Stimulated activated CD8-positive, alpha-beta memory T cell treated with anti-CD3 and anti-CD28 coated beads, Interleukin-7, amount 100 ng/mL, for 1 hour (primary cell): ENCODE measurements around the gene ARFGAP3.

Source experiments
- DNase-seq, 2 donors: peaks; one replicate each; pipeline ENCODE4 v3.0.0-alpha.2; 2020; ENCODE audit warnings: low read depth in 2 of 2

ARFGAP3 gene

DNA sequence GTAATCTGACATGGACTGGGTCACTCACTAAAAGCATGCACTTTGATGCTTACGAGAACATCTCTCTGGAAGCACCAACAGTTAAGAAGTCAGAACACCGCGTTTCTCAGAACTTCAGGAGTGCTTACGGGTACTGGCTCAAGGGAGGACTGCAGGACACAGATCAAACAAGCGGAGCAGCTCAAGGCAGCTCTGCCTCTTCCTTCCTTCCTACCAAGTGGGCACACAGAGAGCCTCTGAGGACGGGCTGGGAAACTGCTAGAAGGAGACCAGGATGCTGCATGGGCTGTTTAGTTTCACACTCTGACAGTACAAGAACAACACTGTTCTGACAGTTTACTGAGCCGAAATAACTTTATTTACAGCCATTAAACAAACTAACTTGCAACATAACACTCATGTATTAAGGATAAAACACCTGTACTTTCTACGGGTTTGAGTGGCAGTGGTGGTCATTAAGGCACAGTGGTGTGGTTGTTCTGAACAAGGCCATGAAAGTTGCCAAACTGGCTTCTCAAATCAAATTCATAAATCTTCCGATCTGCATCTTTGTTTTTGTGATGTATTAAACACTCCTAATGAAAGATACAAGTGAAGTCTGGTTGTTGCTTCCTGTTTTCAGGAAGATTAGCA is 37.5 kb downstream of the ARFGAP3 start:
- no peak for DNase-seq

GRCh38 chr22:42817556-42817955 is 39.5 kb downstream of the ARFGAP3 start:
- DNase-seq = no peak

DNA sequence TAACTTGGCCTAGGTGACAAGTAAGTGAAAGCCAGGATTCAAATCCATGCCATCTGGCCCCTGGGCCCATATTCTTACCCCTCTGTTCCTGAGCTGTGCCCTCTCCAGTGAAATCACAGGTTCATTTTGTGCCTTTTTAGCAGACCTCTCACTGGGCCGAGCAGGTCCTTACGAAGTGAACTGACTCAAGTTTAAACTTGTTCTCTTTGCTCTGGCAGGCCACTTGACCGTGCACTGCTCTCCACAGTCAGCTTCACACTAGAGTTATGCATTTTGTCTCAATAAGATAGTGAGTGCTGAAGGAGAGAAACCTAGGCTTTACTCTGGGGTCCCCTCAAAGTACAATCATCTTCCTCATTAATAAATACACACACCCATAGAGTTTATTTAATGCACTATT is 40.7 kb downstream of the ARFGAP3 start:
- DNase-seq = no peak

DNA sequence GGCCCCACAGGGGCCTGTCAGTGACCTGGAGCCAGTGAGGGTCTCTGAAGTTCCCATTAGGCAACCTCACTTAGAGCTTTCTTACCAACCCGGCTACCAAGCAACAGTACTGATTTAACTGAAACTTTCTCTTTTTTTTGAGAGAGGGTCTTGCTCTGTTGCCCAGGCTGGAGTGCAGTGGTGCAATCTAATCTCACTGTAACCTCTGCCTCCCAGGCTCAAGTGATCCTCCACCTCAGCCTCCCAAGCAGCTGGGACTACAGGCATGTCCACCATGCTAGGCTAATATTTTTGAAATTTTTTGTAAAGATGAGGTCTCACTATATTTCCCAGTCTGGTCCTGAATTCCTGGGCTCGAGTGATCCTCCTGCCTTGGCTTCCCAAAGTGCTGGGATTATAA is 42.5 kb downstream of the ARFGAP3 start:
- no peak for DNase-seq

GRCh38 chr22:42814215-42814614 is 42.9 kb downstream of the ARFGAP3 start:
- no peak for DNase-seq

GRCh38 chr22:42813501-42813900 is 43.6 kb downstream of the ARFGAP3 start:
- no peak for DNase-seq

DNA sequence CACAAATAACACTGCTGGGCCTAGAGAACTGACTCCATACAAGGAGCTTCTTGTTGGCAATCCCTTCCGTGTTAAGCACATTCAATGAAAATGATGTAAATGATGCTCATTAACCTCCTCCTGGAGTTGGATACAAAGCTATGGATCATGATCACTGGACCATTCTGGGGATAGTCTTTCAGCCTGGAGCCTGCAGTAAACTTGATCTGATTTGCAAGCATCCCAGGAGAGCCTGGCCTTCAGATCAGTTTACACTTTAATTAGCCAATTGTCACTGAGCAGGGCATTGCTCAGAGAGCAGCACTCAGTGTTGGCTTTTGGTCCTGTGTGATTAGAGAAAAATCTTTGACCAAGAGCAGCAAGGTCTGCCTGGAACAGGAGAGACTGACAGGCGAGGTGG is 45.6 kb downstream of the ARFGAP3 start:
- no peak for DNase-seq

DNA sequence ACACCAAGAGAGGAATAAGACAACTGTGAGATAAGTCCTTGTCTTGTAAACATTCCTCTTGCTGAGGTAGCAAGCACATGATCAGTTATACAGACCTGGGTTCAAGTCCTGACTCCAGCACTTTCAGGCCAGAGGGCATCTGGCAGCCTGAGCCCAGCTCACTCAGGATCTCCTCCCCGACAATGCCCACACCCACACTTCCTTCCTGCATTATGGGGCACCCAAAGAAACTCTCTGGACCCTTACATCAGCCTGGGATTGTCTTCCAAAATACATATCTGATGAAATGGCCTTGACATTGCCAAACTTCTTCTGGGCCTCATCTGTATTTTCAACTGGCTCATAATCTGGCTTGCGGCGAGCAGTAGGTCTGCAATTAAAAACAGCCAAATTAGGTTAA is 48.6 kb downstream of the ARFGAP3 start:
- no peak for DNase-seq

DNA sequence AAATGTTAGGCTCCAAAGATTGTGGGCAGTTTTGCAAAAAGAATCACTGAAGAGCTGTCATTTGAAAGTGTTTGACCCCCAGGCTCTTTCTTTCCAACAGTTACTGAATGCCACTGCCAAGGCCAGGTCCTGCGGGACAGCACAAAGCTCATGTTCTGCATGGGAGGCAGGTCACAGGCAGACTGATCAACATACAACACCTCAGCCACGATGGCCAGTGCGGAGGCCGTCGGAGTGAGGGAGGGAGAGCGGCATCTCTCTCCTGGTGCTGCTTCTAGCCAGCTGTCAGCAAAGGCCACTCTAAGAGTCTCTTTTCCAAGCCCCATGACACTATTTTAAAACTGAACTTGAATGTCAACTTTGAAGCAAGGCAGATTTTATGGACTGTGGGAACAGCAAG is 49.9 kb downstream of the ARFGAP3 start:
- no peak for DNase-seq

GRCh38 chr22:42805998-42806830 is 50.9 kb downstream of the ARFGAP3 start:
- no peak for DNase-seq

DNA sequence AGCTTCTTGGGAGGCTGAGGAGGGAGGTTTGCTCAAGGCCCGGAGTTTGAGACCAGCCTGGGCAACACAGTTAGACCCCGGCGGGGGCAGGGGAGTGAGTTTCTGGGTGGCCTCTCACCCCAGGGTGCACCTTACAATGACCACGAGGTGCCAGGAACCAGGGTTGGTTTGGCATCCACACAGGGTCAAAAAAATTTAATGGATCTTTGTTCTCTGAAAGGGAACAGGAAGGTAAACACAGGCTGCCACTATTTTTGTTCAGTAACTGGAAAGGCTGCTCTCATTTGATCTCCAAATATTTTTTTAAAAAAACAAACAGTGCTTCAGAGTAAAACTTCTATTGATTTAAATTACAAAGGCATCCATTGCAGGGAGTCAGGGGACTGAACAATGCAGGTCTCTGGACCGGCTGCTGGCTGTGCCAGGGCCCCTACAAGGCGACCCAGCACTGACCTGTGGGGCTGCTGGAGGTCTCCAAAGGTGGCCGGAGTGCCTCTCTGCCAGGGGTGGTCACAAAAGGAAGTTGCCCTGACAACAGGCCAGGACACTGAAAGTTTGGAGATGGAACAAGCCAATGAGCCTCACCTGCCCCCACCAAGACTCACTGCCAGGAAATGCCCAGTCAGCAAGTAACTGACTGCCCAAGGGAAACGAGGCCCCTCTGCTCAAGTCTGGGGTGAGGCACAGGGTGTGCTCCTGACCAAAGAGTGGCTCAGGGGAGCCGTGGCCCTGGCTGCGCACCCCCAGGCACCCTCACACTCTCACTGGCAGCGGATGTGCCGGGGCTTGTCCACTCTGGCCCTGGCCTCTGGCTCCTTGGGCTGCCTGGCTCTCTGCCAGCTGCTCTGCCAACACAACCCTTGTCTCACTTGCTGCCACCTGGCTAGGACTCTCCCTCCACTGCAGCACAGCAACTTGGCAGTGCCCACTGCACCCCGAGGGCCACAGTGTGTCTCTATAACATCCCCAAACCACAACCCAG is 51.8 kb downstream of the ARFGAP3 start:
- no peak for DNase-seq

- no peak for DNase-seq
Observed at GRCh38 chr22:42803389-42803788, 53.7 kb downstream of the ARFGAP3 start.

DNA sequence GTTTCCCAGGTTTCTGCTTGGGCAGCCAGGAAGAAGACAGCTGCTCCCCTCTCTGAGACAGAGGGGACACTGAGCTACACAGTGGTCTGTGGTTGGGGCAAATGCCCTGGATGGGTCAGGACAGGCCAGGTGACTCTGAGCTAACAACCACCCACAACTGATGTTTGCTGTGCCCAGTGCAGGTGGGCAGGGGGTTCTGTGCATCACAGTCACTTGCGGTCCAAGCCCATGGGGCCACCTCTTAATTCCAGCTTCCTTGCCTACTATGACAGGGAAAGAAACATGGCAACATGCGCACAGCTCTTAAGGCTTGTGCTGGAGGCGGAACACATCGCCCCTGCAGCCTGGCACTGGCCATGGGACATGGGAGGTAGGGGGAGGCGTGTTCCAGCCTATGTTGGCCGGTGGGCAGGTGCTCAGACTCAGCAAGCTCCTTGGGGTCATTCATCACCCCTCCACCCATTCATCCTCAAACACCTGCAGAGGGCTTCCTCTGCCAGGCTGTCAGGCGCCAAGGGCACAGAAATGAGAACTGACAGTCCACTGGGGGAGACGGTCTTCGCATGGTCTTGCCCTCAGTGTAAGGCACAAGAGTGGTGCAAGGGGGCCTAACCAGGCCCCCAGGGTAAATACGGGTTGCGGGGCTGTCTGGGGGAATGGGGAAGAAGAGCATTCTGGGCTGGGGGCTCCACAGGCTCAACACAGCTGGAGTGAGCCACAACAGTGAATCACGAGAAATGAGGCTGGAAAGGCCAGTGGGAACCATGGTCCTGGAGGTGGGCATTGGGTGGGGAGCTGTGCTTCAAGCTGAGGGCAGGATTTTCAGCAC is 55.6 kb downstream of the ARFGAP3 start:
- no peak for DNase-seq

DNA sequence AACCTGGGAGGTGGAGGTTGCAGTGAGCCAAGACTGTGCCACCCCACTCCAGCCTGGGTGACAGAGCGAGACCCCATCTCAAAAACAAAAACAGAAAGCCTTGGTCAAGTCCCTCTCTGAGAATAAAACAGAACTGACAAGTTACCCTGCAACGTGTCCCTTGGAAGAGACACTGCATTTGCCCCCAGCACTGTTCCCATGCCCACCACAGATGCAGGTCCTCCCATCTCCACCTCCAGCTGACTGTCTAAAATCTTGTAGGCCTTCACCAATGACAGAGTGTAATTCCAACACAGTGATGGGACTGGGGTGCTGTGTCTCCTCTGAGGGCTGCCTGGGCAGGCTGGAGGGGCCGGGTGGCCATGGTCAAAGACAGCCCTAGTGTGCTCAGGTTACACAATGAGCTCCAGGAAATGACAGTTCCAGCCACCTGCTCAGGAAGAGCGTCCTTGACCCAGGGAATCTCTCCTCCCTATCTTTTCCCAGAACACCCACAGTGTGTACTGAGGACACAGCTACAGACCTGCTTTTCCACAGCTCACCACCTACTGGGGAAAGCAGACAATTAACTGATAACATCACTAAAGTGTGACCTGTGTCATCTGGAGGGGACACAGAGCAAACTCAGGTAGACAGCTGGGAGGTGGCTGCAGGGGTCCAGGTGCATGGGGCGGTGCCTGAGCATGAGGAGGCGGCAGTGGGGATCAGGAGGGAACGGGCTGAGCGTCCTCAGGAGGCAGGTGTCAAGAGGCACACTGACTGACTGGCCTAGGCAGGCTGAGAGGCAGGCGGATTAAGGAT is 56.4 kb downstream of the ARFGAP3 start:
- DNase-seq = no peak

DNA sequence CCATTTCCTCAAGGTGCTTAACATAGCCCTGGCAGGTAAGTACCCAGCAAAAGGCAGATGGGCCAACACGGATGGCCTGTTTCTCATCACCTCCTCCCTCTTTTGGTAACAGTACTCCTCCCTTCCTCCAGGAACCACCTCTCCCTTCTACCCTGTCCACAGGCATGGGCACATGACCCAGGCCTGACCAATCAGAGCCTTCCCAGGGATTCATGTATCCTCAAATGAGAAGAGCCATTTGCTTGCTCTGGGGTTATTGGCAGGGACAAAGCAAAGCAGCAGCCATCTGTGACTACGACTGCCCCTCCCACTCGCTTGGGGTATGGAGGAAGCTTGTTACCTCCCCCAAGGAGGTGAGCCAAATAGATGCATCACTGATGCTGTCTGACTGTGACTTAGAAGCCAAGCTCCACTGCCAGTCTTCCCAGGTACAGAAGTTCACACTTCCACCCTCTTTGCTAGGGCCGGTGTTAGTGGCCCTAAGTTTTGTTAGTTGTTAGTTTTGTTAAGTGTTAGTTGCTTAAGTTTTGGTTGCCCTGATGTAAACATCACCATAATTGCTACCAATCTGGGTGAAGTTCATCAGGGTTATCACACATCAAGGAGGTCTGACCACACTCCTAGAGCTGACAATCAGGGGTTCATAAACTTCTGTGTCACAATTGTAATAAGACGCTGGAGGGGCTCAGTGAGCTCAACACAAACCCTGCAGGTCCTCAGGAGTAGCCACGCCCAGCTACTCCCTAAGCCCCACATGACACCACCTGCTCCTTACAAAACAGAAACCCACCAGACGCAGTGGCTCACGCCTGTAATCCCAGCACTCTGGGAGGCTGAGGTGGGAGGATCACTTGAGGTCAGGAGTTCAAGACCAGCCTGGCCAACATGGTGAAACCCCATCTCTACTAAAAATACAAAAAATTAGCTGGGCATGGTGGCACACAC is 57.3 kb downstream of the ARFGAP3 start:
- DNase-seq = no peak

DNA sequence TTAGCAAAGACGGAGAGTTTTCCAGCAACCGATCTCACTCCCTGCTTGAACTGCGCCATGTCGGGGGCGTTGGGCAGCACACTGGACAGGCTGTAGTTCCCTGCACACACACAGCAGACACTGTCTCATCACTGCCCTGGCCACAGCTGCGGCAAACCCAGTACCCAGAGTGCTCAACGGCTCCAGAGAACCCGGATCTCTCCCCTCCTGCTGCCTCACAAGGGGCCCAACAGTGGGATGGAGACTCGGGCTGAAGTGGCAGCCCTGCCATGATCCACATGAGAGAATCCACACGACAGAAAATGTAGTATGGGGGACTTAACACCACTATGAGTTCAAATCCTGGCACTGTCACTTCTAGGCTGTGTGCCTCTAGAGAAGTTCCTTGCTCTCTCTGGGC is 58.0 kb downstream of the ARFGAP3 start:
- DNase-seq = no peak

GRCh38 chr22:42797011-42797410 is 60.1 kb downstream of the ARFGAP3 start:
- no peak for DNase-seq

GRCh38 chr22:42796081-42796480 is 61.0 kb downstream of the ARFGAP3 start:
- no peak for DNase-seq
